ENCODE measurements around the gene C17orf113.

The C17orf113 gene

GRCh38 chr17:42072323-42073187, 22.2 kb upstream of the C17orf113 start:
- no peak for DNase-seq (ENCODE audit: low spot score)

DNA sequence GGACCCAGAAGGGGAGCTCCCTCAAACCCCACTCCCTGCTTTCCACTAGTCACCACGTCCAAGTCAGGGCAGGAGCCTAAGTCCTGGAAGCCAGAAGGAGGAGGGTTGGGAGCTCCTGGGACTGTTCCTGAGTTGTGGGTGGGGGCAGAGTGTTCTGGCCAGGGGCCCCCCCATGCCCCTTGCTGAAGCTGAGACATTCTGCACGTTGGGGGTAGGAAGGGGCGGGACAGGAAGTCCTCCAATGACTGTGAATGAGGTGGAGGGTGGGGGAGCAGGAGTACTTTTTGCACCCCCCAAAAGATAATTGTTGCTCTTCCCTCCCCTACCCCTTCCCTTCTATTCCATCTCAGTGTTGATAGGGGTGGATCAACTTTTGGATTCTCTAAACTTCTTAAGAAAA, 21.4 kb upstream of the C17orf113 start:
- no peak for DNase-seq (ENCODE audit: low spot score)

DNA sequence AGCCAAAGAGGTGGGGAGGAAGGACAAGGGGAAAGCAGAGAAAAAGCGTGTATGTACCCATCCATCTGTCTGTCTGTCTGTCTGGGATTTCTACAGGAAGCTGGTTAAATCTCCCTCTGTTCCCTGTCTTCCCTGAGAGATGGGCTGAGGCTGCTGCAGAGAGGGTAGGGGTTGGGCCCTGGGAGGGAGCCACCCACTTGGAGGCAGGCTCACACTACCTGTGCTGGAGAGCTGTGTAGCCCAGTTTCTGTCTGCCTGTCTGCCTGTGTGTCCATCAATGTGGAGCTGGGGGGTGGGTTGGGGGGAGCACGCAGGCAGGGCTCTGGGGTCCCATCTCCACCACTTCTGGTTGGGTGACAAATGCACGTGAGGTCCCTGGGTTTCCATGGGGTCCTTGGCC, 18.6 kb upstream of the C17orf113 start:
- DNase-seq (ENCODE audit: low spot score) = no peak

- peak; percentile 76 for DNase-seq (ENCODE audit: low spot score)
Measured at GRCh38 chr17:42067371-42068091, 17.1 kb upstream of the C17orf113 start.

GRCh38 chr17:42065201-42065600, 14.8 kb upstream of the C17orf113 start:
- DNase-seq (ENCODE audit: low spot score) = peak; percentile 24

DNA sequence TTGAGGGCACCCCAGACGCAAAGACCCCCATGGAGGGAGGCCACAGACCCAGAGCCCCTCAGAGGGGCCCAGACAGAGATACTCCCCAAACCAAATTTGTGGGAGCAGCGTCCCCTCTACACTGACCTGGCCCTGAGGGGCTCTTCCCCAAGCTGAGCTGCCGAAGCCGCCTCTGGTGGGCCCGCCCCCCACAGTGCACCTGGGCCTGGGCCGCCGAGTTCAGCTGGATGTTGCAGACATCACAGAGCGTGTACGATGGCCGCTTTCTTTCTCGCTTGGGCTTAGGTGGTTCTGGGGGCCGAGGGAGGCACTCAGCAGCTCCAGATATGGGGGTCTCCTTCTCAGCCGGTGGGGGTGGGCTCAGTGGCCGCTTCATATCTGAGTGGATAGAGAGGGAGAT, 12.3 kb upstream of the C17orf113 start:
- no peak for DNase-seq (ENCODE audit: low spot score)

DNA sequence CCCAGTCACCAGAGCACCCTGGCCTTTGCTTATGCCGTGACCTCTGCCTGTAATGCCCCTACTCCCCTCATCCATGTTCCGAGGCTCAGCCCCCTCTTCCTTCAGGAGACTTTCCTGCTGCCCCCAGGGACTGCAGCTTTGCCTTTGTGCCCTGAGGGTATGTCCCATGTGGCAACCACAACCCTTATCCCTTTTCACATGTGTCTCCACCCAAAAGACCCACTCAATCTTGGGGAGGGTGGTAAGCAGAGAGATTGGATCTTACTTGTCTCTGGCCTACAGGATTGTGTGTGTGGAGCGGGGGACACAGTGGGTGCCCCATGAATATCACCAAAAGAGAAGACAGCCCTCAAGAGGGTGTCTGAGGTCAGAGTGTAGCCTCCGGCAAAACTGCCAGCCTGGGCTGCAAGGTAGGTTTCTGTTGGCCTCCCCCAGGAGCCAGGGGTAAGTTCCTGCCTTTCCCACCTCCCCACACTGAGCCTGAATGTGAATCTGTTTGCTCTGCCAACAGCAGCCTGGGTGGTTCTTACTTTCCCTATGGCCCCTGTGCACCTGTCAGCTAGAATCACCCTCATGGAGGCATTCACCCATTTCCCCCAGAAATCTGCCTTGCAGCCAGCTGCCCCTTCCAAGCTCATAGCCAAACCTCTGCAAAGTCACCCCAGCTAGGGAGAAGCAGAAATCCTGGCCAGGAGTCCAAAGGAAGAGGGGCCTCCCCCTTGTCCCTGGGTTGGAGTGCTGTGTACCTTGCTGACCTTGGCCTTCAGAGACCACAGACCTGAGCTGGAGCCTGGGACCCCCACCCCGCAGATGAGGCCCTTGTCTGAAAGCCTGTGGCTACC, 11.5 kb upstream of the C17orf113 start:
- no peak for DNase-seq (ENCODE audit: low spot score)

- no peak for DNase-seq (ENCODE audit: low spot score)
Measured at GRCh38 chr17:42060231-42060630, 9.8 kb upstream of the C17orf113 start.

DNA sequence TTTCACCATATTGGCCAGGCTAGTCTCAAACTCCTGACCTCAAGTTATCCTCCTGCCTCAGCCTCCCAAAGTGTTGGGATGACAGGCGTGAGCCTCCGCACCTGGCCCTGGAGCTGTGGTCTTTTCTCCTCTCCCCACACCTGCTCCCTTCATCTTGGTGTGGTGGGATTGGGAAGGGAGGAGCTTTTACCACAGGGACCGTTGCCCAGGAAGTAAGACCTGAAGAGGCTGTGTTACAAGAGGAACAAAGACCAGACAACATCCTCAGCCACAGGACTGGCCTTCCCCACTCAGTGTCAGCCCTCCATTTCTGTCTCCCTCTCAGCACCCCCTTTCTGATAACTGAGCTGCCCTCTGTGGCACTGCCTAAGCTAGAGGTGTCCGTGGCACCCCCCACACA, 9.4 kb upstream of the C17orf113 start:
- no peak for DNase-seq (ENCODE audit: low spot score)

DNA sequence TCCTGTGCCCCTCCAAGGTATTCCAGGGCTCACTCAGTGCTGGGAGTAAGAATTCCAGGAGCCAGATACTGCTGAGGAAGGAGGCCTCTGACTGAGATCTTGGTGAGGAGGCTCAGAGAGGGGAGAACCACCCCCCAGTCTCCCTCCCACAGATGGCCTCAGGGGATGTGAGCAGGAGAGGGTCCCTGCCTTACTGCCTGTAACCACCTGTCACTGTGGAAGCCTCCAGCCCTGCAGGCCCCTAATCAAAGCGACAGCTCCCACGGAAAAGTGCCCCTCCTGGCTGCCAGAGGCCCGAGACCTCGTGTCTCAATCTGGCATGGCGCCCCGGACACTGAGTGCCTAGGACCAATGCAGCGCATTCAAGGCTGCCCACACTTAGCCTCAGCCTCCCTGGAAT, 7.7 kb upstream of the C17orf113 start:
- no peak for DNase-seq (ENCODE audit: low spot score)

GRCh38 chr17:42056635-42057034, 6.2 kb upstream of the C17orf113 start:
- DNase-seq (ENCODE audit: low spot score) = no peak

GRCh38 chr17:42055496-42055895, 5.1 kb upstream of the C17orf113 start:
- DNase-seq (ENCODE audit: low spot score) = no peak

- no peak for DNase-seq (ENCODE audit: low spot score)
Measured at GRCh38 chr17:42055027-42055426, 4.6 kb upstream of the C17orf113 start.

DNA sequence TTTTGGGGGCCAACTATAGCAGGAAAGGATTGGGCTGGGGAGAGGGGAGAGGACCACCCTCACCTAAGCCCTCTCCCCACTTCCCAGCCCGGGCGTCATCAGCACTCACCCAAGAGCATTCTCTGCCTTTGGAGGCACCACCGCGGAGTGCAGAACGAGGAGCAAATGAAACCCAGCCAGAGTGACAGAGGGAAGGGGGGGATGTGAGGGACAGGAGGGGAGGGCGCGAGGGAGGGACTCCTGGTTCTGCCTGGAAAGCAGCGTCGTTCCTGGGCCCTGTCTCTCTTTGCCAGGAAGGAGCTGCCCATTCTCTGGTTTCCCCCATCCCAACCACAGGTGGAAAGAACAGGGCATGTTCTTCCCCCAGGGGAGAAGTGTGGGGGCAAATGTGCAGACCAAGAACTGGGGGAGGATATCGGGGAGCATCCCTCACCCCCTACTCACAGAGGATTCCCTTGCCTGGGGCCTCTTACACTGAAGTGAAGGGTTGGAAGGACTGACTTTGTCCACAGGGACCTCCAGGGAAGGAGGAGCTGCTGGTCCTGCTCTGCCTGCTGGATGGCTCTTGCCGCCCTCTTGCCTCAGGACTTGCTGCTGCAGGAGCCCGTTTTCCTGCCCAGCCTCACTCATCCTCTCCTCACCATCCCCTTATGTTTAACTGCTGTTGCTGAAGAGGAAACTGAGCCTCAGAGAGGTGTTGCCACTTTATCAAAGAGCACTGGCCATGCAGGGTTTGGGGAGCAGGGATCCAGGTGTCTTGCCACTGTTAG, 3.5 kb upstream of the C17orf113 start:
- no peak for DNase-seq (ENCODE audit: low spot score)

- no peak for DNase-seq (ENCODE audit: low spot score)
Measured at GRCh38 chr17:42052346-42052877, 2.0 kb upstream of the C17orf113 start.

DNA sequence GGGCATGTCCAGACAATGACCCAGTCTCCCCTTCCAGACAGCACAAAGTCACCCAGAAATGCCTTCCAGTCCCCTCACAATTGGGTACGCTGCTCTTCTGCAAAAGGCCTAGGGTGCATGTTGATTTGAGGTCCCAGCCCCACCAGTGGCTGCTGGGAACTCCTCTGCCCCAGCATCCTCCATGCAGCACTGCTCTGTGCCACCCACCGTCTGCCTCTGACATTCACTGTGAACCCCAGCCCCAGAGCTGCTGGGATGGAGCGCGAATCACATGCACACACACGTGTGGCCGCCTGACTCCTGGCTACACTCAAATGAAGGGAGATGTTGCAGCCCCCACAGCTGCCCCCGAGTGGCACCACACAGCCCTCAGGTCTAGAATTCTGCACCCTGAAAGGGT, 1.2 kb upstream of the C17orf113 start:
- DNase-seq (ENCODE audit: low spot score) = no peak

DNA sequence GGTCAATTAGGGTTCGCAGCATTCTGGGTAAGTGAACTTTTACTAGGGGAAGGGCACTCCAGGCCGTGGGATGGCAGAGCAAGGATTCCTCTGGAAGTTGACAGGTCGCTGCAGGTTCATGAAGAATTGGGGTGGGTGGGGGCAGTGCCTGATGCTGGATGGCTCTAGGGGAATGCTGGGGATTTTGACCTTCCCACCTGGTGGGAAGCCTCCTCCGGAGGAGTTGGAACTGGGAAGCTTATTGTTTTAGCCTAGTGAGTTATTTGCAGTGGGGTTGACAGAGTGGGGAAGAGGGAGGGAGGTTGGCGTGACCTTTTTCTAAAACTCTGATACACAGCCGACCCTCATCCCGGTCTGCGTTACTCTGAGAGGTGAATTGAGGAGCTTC, 606 bp upstream of the C17orf113 start:
- no peak for DNase-seq (ENCODE audit: low spot score)

- DNase-seq (ENCODE audit: low spot score) = no peak
Measured at GRCh38 chr17:42049834-42050392, 488 bp downstream of the C17orf113 start.

- DNase-seq (ENCODE audit: low spot score) = no peak
Measured at GRCh38 chr17:42047343-42047742, 3.1 kb downstream of the C17orf113 start.

DNA sequence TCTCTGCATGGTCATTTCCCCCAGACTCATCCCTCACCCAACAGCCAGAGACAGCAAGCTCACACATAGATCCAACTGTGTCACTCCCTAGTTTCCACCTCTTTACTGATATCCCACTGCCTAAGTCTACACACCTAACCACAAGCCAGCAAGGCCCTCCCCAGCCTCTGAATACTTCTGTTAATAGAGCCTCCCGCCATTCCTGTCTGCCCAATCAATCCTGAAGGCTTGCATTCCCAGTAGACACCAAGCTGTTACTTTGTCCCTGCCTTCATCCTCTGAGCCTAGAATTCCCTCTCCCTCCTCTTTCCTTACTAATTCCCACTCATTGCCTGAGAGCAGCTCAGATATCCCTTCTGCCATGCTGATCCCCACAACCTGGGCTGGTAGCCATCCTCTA, 4.7 kb downstream of the C17orf113 start:
- no peak for DNase-seq (ENCODE audit: low spot score)
